Activated CD8-positive, alpha-beta T cell treated with anti-CD3 and anti-CD28 coated beads for 36 hours (primary cell): ENCODE data around the gene CCDC141. TPM values are rescaled to one million over a fixed set of nuclear protein-coding genes. Genes with fewer than 3 reads are reported as not detected.

ENCODE experiments used
- ATAC-seq: fragments of 200-7000 bp; cut with Tn5 transposase; one replicate; pipeline ENCODE4 v1.10.0; 2021; ENCODE audit warnings: mild to moderate bottlenecking, moderate library complexity
- CTCF ChIA-PET: fragments of 350-600 bp; sonication (Branson Sonifier 250); formaldehyde crosslinking; loops from one replicate; lab custom pipeline; 2021; ENCODE audit warnings: antibody characterized with exemption; lab: Charles Lee
- POLR2A ChIA-PET: fragments of 350-600 bp; sonication (Branson Sonifier 250); formaldehyde crosslinking; loops from one replicate; lab custom pipeline; 2021; ENCODE audit warnings: antibody characterized with exemption; lab: Charles Lee
- DNase-seq: peaks from one replicate; pipeline ENCODE4 v3.0.0-alpha.2; 2020
- H3K27ac Mint-ChIP-seq: one replicate; pipeline ENCODE4 v1.8.0; 2021; ENCODE audit warnings: mild to moderate bottlenecking, mixed read lengths
- H3K27me3 Mint-ChIP-seq: one replicate; pipeline ENCODE4 v1.8.0; 2021; ENCODE audit warnings: mixed read lengths
- H3K36me3 Mint-ChIP-seq: one replicate; pipeline ENCODE4 v1.8.0; 2021; ENCODE audit warnings: low read depth, mixed read lengths
- H3K4me1 Mint-ChIP-seq: one replicate; pipeline ENCODE4 v1.8.0; 2021; ENCODE audit warnings: low read depth, mixed read lengths
- H3K4me3 Mint-ChIP-seq: one replicate; pipeline ENCODE4 v1.8.0; 2021; ENCODE audit warnings: mild to moderate bottlenecking, moderate library complexity, mixed read lengths
- H3K9me3 Mint-ChIP-seq: one replicate; pipeline ENCODE4 v1.8.0; 2021; ENCODE audit warnings: mixed read lengths
- CTCF ChIP-seq: fragments of 200-600 bp; IDR thresholded peaks from one replicate; pipeline ENCODE4 v1.8.0; 2022; ENCODE audit warnings: antibody characterized with exemption, mild to moderate bottlenecking
- intact Hi-C: fragments of 100-400 bp; cut with micrococcal nuclease; formaldehyde crosslinking; loops from one replicate; pipeline ENCODE4 v1.10.0; 2022
- total RNA-seq, 2 experiments: library from RNA; stranded (reverse); gene quantifications; one replicate each; pipeline ENCODE4 v1.2.3, GENCODE V29; 2021

CCDC141 gene
- total RNA-seq, 2 experiments from 2014 or later = 6.5 to 7.8 TPM

GRCh38 chr2:178962805-178963433, 87.0 kb downstream of the CCDC141 start:
- ChIA-PET CTCF (no interaction called here), POLR2A (interaction anchor here (0.5 kb wide), 1 partner anchor 53 kb away, joined by 7 read pairs; no protein-coding TSS in a partner anchor)
- DNase-seq = no peak
- Mint-ChIP-seq H3K27ac (no peak overlapping the region), H3K4me3 (no peak overlapping the region), H3K9me3 (no peaks in the 10 kb centered on the region), H3K4me1 (no peaks in the 10 kb centered on the region), H3K27me3 (no peaks in the 10 kb centered on the region), H3K36me3 (peaks cover 12% of the 10 kb centered on the region)
- no peak for ATAC-seq
- intact Hi-C loops = no loop called here
- no peak for TF ChIP-seq CTCF

DNA sequence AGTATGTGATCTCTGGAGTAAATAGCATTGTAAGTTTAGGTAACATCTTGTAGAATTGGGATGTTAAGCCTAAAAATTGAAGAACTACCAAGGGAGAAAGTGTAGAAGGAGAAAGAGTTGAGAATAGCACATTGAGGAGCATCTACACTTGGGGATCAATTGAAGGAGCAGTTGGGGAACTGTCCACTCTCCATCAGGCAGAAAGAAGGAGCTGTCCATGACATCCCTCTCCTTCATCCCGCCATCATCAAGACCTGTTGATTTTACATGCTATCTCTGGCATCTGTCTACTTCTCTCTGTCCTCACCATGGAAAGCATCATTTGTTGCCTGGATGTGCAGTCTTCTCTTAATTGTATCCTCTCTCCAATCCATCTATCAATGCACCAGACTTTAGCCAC, 87.8 kb downstream of the CCDC141 start:
- POLR2A ChIA-PET = no interaction called here
- Mint-ChIP-seq H3K36me3 (peaks cover 13% of the 10 kb centered on the region), H3K4me3 (no peak overlapping the region)

GRCh38 chr2:178954049-178954448, 95.9 kb downstream of the CCDC141 start:
- Mint-ChIP-seq H3K27ac (no peak overlapping the region), H3K4me1 (no peaks in the 10 kb centered on the region), H3K27me3 (no peaks in the 10 kb centered on the region), H3K36me3 (peaks cover 2% of the 10 kb centered on the region), H3K4me3 (no peak overlapping the region), H3K9me3 (no peaks in the 10 kb centered on the region)
- DNase-seq = no peak
- POLR2A ChIA-PET = no interaction called here
- intact Hi-C loops = no loop called here
- no peak for ATAC-seq
- CTCF ChIA-PET = interaction anchor here (1.2 kb wide), 1 partner anchor 66 kb away, joined by 4 read pairs; no protein-coding TSS in a partner anchor
- no peak for TF ChIP-seq CTCF

More for the DNA sequence above, 87.8 kb downstream of the CCDC141 start:
- Mint-ChIP-seq H3K27me3 (no peaks in the 10 kb centered on the region), H3K27ac (no peak overlapping the region), H3K9me3 (no peaks in the 10 kb centered on the region), H3K4me1 (no peaks in the 10 kb centered on the region)
- no peak for DNase-seq
- no peak for ATAC-seq
- no peak for TF ChIP-seq CTCF
- CTCF ChIA-PET = interaction anchor here (1.3 kb wide), 1 partner anchor 167 kb away, joined by 3 read pairs; no protein-coding TSS in a partner anchor
- intact Hi-C loops = no loop called here

- intact Hi-C loops = no loop called here
- DNase-seq (no peak), ATAC-seq (no peak)
- H3K4me3 Mint-ChIP-seq = no peak overlapping the region
- peaks cover 3% of the 10 kb centered on the region for H3K36me3 Mint-ChIP-seq
- no peaks in the 10 kb centered on the region for H3K4me1 Mint-ChIP-seq
- no peaks in the 10 kb centered on the region for H3K27me3 Mint-ChIP-seq
- H3K27ac Mint-ChIP-seq = no peak overlapping the region
- POLR2A ChIA-PET = no interaction called here
- CTCF ChIA-PET = no interaction called here
- H3K9me3 Mint-ChIP-seq = no peaks in the 10 kb centered on the region
- no peak for TF ChIP-seq CTCF
Observed at GRCh38 chr2:178951266-178952006, 98.5 kb downstream of the CCDC141 start.

- no peaks in the 10 kb centered on the region for H3K4me1 Mint-ChIP-seq
- DNase-seq = no peak
- ChIA-PET POLR2A (no interaction called here), CTCF (no interaction called here)
- intact Hi-C loops = no loop called here
- H3K27me3 Mint-ChIP-seq = no peaks in the 10 kb centered on the region
- H3K27ac Mint-ChIP-seq = no peak overlapping the region
- H3K9me3 Mint-ChIP-seq = no peaks in the 10 kb centered on the region
- ATAC-seq = no peak
- H3K36me3 Mint-ChIP-seq = peaks cover 3% of the 10 kb centered on the region
- H3K4me3 Mint-ChIP-seq = no peak overlapping the region
- no peak for TF ChIP-seq CTCF
Observed at GRCh38 chr2:178949584-178949983, 100.4 kb downstream of the CCDC141 start.
